Astrocyte (in vitro differentiated cells and primary cell): ENCODE results near the gene TP53BP1. TPM values are rescaled to one million over a fixed set of nuclear protein-coding genes. Genes with fewer than 3 reads are reported as not detected.
"Not testable (repeated sequence)": the region's sequence is repeated elsewhere in the genome, so short reads cannot be mapped to it uniquely, and the experiment has no call there.

Experiments used
- DNase-seq: peaks from one replicate; pipeline ENCODE4 v3.0.0-alpha.2; 2010; ENCODE audit warnings: low read depth
- FAIRE-seq: peaks from 2 replicates; lab custom pipeline; 2011; peaks lifted over from hg19 to GRCh38; lab: Jason Lieb, UNC
- H2AFZ ChIP-seq: 2 replicates; pipeline ENCODE4 v1.6.0; 2012; ENCODE audit warnings: low read depth, low read length, inconsistent platforms
- H3K27ac ChIP-seq: 2 replicates; pipeline ENCODE4 v1.5.1; 2011; ENCODE audit warnings: low read depth, low read length, inconsistent platforms
- H3K27me3 ChIP-seq: 2 replicates; pipeline ENCODE4 v1.6.0; 2011; ENCODE audit warnings: low read length, inconsistent platforms; ENCODE audit not compliant: insufficient read depth
- H3K36me3 ChIP-seq: 2 replicates; pipeline ENCODE4 v1.5.1; 2011; ENCODE audit warnings: low read length, inconsistent platforms; ENCODE audit not compliant: insufficient read depth
- H3K4me1 ChIP-seq: 2 replicates; pipeline ENCODE4 v1.5.1; 2011; ENCODE audit warnings: low read length, inconsistent platforms; ENCODE audit not compliant: insufficient read depth
- H3K4me2 ChIP-seq: 2 replicates; pipeline ENCODE4 v1.6.0; 2012; ENCODE audit warnings: low read length, inconsistent platforms
- H3K4me3 ChIP-seq: 2 replicates; pipeline ENCODE4 v1.5.1; 2011; ENCODE audit warnings: low read depth, mild to moderate bottlenecking, low read length, inconsistent platforms; ENCODE audit not compliant: insufficient read depth
- H3K79me2 ChIP-seq: 2 replicates; pipeline ENCODE4 v1.6.0; 2012; ENCODE audit warnings: mild to moderate bottlenecking, low read length, inconsistent platforms; ENCODE audit not compliant: insufficient read depth
- H3K9ac ChIP-seq: 2 replicates; pipeline ENCODE4 v1.6.0; 2012; ENCODE audit warnings: mild to moderate bottlenecking, low read length, inconsistent platforms
- H3K9me3 ChIP-seq: 2 replicates; pipeline ENCODE4 v1.5.1; 2012; ENCODE audit warnings: low read depth, mild to moderate bottlenecking, low read length, inconsistent platforms; ENCODE audit not compliant: insufficient read depth
- H4K20me1 ChIP-seq: 2 replicates; pipeline ENCODE4 v1.6.0; 2012; ENCODE audit warnings: low read length, inconsistent platforms; ENCODE audit not compliant: insufficient read depth
- H3K27ac Mint-ChIP-seq: one replicate; pipeline ENCODE4 v1.8.0; 2021; ENCODE audit warnings: mild to moderate bottlenecking, mixed read lengths; ENCODE audit not compliant: unreplicated experiment
- H3K27me3 Mint-ChIP-seq: one replicate; pipeline ENCODE4 v1.8.0; 2021; ENCODE audit warnings: low read depth, mixed read lengths; ENCODE audit not compliant: unreplicated experiment
- H3K36me3 Mint-ChIP-seq: one replicate; pipeline ENCODE4 v1.8.0; 2021; ENCODE audit warnings: low read depth, mixed read lengths; ENCODE audit not compliant: unreplicated experiment
- H3K4me1 Mint-ChIP-seq: one replicate; pipeline ENCODE4 v1.8.0; 2021; ENCODE audit warnings: low read depth, mixed read lengths; ENCODE audit not compliant: unreplicated experiment
- H3K4me3 Mint-ChIP-seq: one replicate; pipeline ENCODE4 v1.8.0; 2021; ENCODE audit warnings: mild to moderate bottlenecking, moderate library complexity, mixed read lengths; ENCODE audit not compliant: unreplicated experiment
- H3K9me3 Mint-ChIP-seq: one replicate; pipeline ENCODE4 v1.8.0; 2021; ENCODE audit warnings: mild to moderate bottlenecking, mixed read lengths; ENCODE audit not compliant: unreplicated experiment
- CTCF ChIP-seq: IDR thresholded peaks from 2 replicates; pipeline ENCODE4 v1.5.1; 2011; ENCODE audit warnings: low read depth, mild to moderate bottlenecking, inconsistent platforms, low read length, moderate library complexity; ENCODE audit not compliant: insufficient read depth
- EZH2 ChIP-seq: IDR thresholded peaks from 2 replicates; pipeline ENCODE4 v1.6.1; 2012; ENCODE audit warnings: mild to moderate bottlenecking, low read length, inconsistent platforms; ENCODE audit not compliant: insufficient read depth
- total RNA-seq: library from RNA; stranded (reverse); gene quantifications from 2 replicates; pipeline ENCODE4 v1.2.1, GENCODE V29; 2021

TP53BP1 gene
- total RNA-seq, 1 donor from 2014 or later: 71.9 TPM

GRCh38 chr15:43403616-43404015 lies 89.3 kb downstream of the TP53BP1 start:
- H3K27ac ChIP-seq: no peak overlapping the region
- peaks cover 72% of the 10 kb centered on the region for H3K36me3 ChIP-seq
- peaks cover 13% of the 10 kb centered on the region for H4K20me1 ChIP-seq
- no peak for TF ChIP-seq CTCF
- no peak for TF ChIP-seq EZH2
- Mint-ChIP-seq H3K36me3 (peaks cover 33% of the 10 kb centered on the region), H3K4me3 (no peak overlapping the region), H3K27me3 (no peaks in the 10 kb centered on the region), H3K4me1 (no peaks in the 10 kb centered on the region), H3K9me3 (no peaks in the 10 kb centered on the region), H3K27ac (no peak overlapping the region)
- FAIRE-seq (no peak), DNase-seq (no peak)
- H3K9me3 ChIP-seq: no peaks in the 10 kb centered on the region
- no peaks in the 10 kb centered on the region for H3K27me3 ChIP-seq
- no peak overlapping the region for H2AFZ ChIP-seq
- H3K4me3 ChIP-seq: no peak overlapping the region
- H3K4me1 ChIP-seq: no peaks in the 10 kb centered on the region
- no peaks in the 10 kb centered on the region for H3K79me2 ChIP-seq
- H3K9ac ChIP-seq: no peak overlapping the region
- no peak overlapping the region for H3K4me2 ChIP-seq

GRCh38 chr15:43402255-43402654 lies 90.7 kb downstream of the TP53BP1 start:
- Histone ChIP-seq H3K36me3 (peaks cover 69% of the 10 kb centered on the region), H3K4me2 (no peak overlapping the region), H3K79me2 (no peaks in the 10 kb centered on the region), H3K9me3 (no peaks in the 10 kb centered on the region), H3K27me3 (no peaks in the 10 kb centered on the region), H3K9ac (no peak overlapping the region), H4K20me1 (peaks cover 7% of the 10 kb centered on the region), H3K4me3 (no peak overlapping the region), H3K27ac (no peak overlapping the region), H3K4me1 (no peaks in the 10 kb centered on the region), H2AFZ (no peak overlapping the region)
- peaks cover 27% of the 10 kb centered on the region for H3K36me3 Mint-ChIP-seq
- no peaks in the 10 kb centered on the region for H3K27me3 Mint-ChIP-seq
- H3K4me1 Mint-ChIP-seq: no peaks in the 10 kb centered on the region
- H3K4me3 Mint-ChIP-seq: no peak overlapping the region
- no peak overlapping the region for H3K27ac Mint-ChIP-seq
- FAIRE-seq (no peak), DNase-seq (no peak)
- no peak for TF ChIP-seq CTCF
- no peak for TF ChIP-seq EZH2
- H3K9me3 Mint-ChIP-seq: no peaks in the 10 kb centered on the region

- H3K4me3 Mint-ChIP-seq, H4K20me1 ChIP-seq, H3K4me1 Mint-ChIP-seq, H2AFZ ChIP-seq, H3K9me3 ChIP-seq, H3K9ac ChIP-seq, DNase-seq, H3K4me3 ChIP-seq, H3K79me2 ChIP-seq, H3K4me1 ChIP-seq, H3K27ac ChIP-seq, H3K27me3 Mint-ChIP-seq, H3K27me3 ChIP-seq, H3K4me2 ChIP-seq, H3K27ac Mint-ChIP-seq, FAIRE-seq, H3K9me3 Mint-ChIP-seq: not testable (repeated sequence)
- peaks cover 16% of the 10 kb centered on the region for H3K36me3 ChIP-seq
- peaks cover 16% of the 10 kb centered on the region for H3K36me3 Mint-ChIP-seq
Measured at GRCh38 chr15:43393592-43393991, 99.4 kb downstream of the TP53BP1 start.
